Subcutaneous adipose tissue (tissue), 4 donors: Measurements from ENCODE around the gene NEURL1B. TPM values are rescaled to one million over a fixed set of nuclear protein-coding genes. Genes with fewer than 3 reads are reported as not detected.

ENCODE experiments used
- CTCF ChIP-seq: fragments of 450-650 bp; IDR thresholded peaks from one replicate; pipeline ENCODE4 v1.5.1; 2016; ENCODE audit warnings: low read depth, mild to moderate bottlenecking, control low read depth, antibody characterized with exemption, moderate library complexity
- total RNA-seq, 4 donors: library from RNA; depleted of rRNA; stranded (reverse); fragments of >200 nt; gene quantifications; one replicate each; pipeline ENCODE4 v1.1.0, GENCODE V29; 2016

The NEURL1B gene
- total RNA-seq, 4 donors from 2014 or later: 4.9 to 38.4 (median 13.0) TPM

- TF ChIP-seq CTCF: no peak
Measured at GRCh38 chr5:172623313-172623980, 17.6 kb upstream of the NEURL1B start.

- TF ChIP-seq CTCF: no peak
Measured at GRCh38 chr5:172624083-172624995, 16.7 kb upstream of the NEURL1B start.

- TF ChIP-seq CTCF: no peak
Measured at GRCh38 chr5:172624996-172625964, 15.8 kb upstream of the NEURL1B start.

GRCh38 chr5:172626031-172626581, 15.0 kb upstream of the NEURL1B start:
- no peak for TF ChIP-seq CTCF

GRCh38 chr5:172630082-172630481, 11.0 kb upstream of the NEURL1B start:
- no peak for TF ChIP-seq CTCF

GRCh38 chr5:172630482-172630881, 10.6 kb upstream of the NEURL1B start:
- no peak for TF ChIP-seq CTCF
